B cell (primary cell): ENCODE data around the gene AMDHD1.

Experiments used
- CTCF ChIP-seq: fragments of 200-600 bp; IDR thresholded peaks from one replicate; pipeline ENCODE4 v1.8.0; 2022; ENCODE audit warnings: antibody characterized with exemption, mild to moderate bottlenecking
- EZH2 ChIP-seq: IDR thresholded peaks from 2 replicates; pipeline ENCODE4 v1.6.1; 2012; ENCODE audit warnings: borderline replicate concordance, low read depth, mild to moderate bottlenecking, moderate library complexity, low read length; ENCODE audit not compliant: insufficient read depth, poor library complexity, severe bottlenecking

DNA sequence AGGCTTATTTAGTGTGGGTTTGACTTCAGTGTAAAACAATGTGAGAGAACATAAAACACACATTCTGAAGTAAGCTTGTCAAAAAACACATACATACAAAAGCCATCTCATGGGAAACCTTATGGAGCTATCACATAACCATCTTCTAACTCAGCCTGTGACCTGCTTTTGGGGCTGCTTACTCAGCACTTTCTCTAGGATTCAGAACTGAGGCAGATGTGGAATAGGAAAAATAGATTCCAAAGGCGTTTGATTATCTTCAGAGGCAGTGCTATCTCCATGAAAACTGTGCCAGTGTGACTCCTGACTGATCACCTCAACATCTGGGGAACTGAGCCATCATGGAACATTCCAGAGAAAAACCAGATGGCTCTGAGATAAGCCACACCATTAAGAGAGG lies 39.5 kb downstream of the AMDHD1 start:
- TF ChIP-seq CTCF (no peak), EZH2 (no peak)
